ENCODE measurements around the gene PRLR.
"Not testable (repeated sequence)": the region's sequence is repeated elsewhere in the genome, so short reads cannot be mapped to it uniquely, and the experiment has no call there.

Gene PRLR

DNA sequence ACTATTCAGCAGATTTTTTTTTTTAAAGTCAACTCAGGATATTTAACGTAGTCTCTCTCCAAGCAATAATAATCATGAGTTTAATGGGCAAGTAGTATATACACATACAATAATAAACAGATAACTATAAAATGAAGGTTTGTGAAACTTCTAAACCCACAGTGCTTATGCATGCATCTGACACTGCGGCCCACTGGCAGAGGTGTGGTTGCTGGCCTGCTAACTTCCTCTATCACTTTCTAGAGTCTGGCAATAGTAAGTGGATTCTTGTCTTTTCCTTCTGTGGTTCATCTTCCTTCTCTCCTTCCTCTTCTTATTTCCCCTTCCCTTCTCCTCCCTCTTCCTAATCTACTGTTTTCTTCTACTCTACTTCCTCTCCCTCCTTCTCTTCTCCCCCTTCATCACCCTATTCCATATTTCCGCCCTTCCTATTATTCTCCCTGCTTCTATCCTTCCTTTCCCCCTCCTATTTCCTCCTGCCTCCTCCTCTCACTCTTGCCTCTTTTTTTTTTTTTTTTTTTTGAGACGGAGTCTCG, 164.0 kb downstream of the PRLR start:
- DNase-seq, result no peak

GRCh38 chr5:35063414-35063813, 166.9 kb downstream of the PRLR start:
- no peak for DNase-seq

GRCh38 chr5:35061211-35061770, 169.0 kb downstream of the PRLR start:
- DNase-seq, result peak; percentile 48

DNA sequence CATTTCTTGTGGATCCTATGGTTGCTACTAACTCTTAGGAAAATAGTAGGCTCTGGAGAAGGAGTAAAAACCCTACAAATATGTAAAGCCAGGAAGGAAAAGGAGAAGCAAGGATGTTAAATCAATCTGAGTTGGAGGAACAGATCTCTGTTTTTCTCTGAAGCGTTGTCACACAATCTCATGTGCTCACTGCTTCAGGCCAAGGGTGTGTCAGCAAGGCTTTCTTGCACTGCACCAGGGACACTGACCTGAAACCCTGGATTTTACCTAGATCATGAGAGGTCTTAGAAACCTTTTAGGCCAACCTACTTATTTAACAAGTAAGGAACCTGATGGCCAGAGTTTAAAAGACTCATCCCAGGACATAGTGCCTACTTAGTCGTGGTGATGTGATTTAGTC, 170.1 kb downstream of the PRLR start:
- no peak for DNase-seq

GRCh38 chr5:35059251-35059650, 171.0 kb downstream of the PRLR start:
- DNase-seq, result no peak

DNA sequence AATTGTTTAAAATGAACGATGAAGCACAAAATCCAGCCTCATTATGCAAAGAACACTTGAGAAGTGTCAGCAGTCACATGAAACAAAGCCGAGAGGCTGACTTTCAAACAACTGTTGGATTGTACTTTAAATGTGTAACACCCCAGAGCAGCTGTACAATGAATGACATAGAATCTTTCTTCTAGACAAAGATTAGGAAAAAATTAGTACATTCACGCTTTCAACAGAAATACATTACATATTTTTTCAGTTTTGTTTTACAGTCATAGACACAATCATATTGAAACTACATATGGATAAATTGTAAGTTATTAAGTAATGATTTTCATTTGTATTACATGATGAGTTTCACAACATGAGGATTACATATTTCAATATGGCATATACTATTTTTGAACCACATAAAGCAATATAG, 171.9 kb downstream of the PRLR start:
- DNase-seq, result no peak

DNA sequence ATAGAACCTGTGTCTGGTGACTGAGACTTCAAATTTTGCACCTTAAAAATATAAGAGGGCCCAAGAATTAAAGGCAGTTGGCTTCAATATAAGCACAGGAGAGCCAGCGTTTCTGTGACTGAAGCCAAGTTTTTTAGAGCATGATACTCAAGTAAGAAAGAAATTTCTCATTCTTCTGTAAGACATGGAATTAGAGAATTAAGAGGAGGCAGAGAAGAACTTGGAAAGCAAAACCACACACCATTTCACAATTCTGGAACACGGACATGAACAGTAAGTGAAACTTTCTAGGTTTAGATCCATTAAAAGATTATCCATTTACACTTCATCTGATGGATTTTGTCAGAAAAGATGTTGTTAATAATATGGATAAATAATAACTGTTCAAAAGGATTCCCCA, 173.6 kb downstream of the PRLR start:
- no peak for DNase-seq

- no peak for DNase-seq
Measured at GRCh38 chr5:35052838-35053237, 177.4 kb downstream of the PRLR start.

DNA sequence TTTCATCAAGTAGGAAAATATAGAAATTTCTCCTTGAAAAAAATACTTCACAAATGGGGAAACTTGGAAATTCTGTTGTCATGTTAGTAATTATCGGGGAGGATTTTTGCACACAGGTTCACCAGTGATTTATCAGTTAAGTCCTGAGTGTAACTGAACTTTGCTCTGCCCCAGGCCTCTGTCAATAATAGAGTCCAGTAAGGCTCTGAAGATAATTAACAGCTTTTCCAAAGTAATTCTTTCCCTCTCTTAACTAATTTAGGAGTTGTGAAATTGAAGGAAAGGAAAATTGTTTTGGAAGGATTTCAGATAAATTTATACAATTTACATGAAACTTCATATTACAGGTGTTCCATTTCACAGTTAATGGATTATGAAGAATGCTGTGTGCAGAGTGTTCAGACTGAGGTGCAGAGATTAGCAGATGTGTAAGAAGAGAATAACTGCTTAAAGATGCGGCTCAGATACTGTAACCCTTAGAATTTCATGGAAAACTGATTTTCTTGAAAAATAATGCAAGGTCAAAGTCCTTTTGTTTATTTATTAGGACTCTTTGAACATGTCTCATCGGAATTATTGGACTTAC, 179.7 kb downstream of the PRLR start:
- no peak for DNase-seq

DNA sequence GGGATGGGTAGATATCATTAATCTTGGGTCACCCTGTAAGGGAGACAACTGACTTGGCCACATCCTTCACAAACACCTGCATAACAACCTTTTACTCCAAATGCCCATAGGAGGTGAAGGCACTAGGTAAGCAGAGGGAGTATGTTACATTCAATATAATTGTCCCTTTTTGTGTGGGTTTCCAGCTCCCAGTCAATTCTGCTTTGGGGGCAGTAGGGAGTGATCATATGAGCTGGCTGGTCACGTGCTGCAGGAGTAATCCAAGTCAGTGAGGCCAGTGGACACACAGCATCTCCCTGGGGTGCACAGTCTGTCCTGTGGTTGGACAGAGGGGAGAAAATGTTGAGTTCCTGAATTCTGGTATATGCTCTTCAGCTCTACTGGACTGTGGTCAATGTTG, 181.4 kb downstream of the PRLR start:
- DNase-seq, result no peak

DNA sequence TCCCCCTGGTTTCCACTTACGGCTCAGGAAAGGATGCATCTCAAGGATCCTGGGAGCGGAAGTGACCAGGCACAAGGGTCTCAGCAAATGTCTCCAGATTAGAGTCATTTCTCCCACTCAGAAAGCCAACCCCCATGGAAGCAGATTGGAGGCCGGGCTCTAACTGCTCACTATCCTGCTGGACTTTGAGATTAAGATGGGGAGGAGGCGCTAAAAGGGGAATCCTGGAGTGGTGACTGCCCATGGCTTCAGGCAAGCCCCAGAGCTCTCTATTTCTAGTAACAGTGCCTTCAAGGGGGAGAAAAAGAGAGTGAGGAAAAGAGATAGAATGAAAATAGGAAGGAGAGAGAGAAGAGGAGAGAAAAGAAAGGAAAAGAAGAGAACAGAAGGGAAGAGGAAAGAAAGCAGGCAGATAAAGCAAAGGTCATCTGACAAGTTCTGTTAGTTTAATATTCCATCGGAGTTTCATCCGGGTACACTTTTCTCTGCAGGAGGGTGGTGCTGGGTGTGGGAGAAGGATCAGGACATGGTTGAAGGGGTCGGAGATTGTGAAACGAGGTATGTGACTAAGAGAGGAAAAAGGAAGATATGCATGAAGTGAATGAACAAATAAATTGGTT, 182.4 kb downstream of the PRLR start, which contains the start of gene AGXT2:
TSS of gene AGXT2 (minus strand) at position 165 of the 620 bp plus-strand sequence. CDS start at position 108, 57 bp downstream.
- no peak for DNase-seq

GRCh38 chr5:35046774-35047173, 183.5 kb downstream of the PRLR start:
- peak; percentile 98 for DNase-seq

- DNase-seq, result no peak
Measured at GRCh38 chr5:35045280-35045679, 185.0 kb downstream of the PRLR start.

DNA sequence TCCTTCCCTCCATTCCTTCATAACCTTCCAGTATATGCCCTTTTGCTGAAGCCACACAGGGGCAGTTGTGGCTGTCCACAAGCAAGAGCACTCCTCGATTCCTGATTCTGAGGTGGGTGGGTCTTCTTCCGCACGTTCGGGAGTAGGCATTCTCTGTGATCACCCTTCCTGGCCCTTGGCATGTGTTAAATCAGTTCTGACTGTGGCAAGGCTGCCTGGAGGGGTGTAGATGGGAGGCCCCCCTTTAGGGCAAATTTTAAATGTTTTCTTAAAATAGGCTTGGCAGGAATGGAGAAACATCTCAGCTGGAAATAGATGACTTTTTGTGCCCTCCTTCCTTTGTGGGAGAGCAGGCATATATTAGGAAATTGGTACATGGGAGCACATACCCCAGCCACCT, 185.6 kb downstream of the PRLR start:
- DNase-seq, result no peak

DNA sequence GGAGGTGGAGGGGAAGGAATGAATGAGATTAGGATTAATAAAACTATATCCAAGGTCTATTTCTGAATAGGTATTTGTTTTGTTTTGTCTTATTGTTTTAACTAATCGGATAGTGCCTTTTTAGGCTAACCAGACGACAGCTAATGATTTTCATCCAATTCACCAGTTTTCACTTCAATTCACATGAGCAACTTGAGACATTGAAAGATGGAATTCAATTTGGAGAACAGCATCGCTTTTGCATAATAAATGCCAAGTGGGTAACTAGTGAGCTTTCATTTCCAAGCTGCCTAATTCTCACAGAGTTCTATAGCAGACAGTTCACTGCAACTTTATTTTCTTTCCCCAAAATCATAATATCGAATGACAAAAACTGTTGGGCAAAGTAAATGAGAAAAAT, 187.5 kb downstream of the PRLR start:
- no peak for DNase-seq

GRCh38 chr5:35041261-35041660, 189.0 kb downstream of the PRLR start:
- no peak for DNase-seq

DNA sequence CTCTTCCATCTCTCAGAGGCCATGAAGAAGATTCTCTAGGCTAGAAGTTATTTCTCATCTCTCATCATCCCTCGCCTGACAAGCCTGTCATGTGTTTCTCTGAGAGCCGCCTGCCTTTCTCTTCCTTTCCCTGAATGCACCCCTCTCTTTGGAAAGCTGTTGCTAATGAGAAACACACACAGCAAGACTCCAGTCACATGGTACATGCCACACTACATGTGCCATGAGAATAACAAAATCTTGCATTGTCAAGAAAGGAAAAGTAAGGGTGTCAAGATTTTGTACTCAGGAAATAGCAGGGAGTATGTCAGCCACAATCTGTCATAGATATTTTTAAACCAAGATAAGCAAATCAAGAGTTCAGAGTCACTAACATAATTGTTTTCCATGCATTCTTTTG, 191.4 kb downstream of the PRLR start:
- DNase-seq, result no peak

DNA sequence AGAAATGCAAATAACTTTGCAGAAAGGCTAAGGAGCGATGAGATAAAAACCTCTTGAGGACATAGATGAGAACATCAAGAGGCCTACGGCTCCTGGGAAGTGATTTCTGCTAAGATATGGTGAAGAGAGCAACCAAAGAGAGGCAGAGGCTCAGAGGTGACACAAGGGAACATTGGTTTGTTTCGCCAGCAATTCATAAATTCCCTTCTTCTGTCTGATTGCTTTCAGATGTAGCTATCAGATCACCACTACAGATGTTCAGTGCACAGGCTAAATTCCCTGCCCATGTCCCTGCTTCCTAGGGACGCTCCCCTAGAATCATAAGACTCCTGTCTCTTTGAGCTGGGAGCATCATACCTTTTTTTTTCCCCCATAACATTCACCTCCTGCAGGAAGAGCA, 193.8 kb downstream of the PRLR start:
- DNase-seq, result no peak

- DNase-seq, result not testable (repeated sequence)
Measured at GRCh38 chr5:35035929-35036328, 194.4 kb downstream of the PRLR start.

- DNase-seq, result no peak
Measured at GRCh38 chr5:35035271-35035670, 195.0 kb downstream of the PRLR start.

DNA sequence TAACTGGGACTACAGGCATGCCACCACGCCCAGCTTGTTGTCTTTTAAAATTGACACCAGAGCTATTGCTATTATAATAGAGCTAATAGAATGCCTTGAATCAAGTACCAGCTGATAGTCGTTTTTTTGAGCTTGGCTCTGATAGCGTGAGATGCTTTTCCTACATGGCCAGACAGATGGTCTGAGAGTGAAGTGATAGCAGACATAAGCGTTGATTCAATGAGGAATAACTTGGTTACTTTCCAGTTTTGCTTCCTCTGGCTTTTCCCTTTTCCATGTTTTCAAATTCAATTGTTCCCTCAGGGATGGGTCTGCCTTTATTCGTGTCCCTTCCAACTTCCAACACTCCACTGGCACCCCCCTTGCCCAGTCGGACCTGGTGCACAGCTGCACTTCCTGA, 197.9 kb downstream of the PRLR start:
- no peak for DNase-seq

DNA sequence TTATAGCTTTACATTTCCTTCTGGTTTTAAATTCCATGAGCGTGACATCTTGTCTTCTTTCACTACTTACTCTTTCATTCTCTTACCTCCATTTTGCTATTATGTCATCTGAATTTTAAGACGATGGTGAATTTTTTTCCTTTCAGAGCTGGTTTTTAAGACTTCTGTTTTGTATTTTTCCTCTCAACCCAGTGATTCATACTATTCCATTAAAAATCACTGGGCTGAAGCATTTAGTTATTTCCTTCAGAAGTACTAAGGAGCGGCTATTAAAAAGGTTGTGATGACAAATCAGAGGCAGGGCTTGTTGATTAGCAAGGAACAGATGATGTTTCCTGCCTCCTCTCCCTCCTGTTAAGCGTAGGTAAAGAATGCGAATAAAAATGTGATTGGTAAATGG, 199.0 kb downstream of the PRLR start:
- peak; percentile 56 for DNase-seq

- DNase-seq, result no peak
Measured at GRCh38 chr5:35030426-35031100, 199.7 kb downstream of the PRLR start.

- DNase-seq, result peak; percentile 88
Measured at GRCh38 chr5:35029333-35029732, 201.0 kb downstream of the PRLR start.

All from EL (cell line).